HG03469 (cell line): ENCODE results near the gene ZNF90.
A peak's percentile ranks its signal among the peaks of the same experiment; 100 is the strongest.
"Not testable (repeated sequence)": the region's sequence is repeated elsewhere in the genome, so short reads cannot be mapped to it uniquely, and the experiment has no call there.

Source experiments
- ATAC-seq: cut with Tn5 transposase; IDR thresholded peaks from one replicate; pipeline ENCODE4 v1.9.1; 2021; ENCODE audit warnings: mild to moderate bottlenecking, moderate library complexity, moderate number of reproducible peaks; ENCODE audit not compliant: unreplicated experiment

The ZNF90 gene

DNA sequence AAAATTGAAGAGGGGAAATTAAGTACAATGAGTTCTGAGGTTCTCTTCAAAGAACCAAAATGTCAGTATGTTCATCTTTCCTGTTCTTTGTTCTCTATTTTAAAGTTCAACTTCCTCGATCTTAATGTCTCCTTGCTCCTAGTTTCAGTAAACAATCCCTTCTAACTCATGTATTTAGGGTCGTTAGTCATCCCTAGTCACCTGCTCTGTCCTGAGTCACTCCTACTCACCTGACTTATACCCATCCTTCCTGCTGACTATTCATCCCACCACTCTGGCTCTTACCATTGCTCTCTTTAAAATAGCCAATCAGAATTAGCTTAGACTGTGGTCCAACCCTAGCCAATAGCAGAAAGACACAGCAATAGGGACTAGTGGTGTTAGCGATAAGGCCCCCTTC lies 24.3 kb downstream of the ZNF90 start:
- no peak for ATAC-seq

GRCh38 chr19:20103091-20103740 lies 25.4 kb downstream of the ZNF90 start:
- no peak for ATAC-seq

GRCh38 chr19:20107301-20107700 lies 29.5 kb downstream of the ZNF90 start:
- no peak for ATAC-seq

- not testable (repeated sequence) for ATAC-seq
Measured at GRCh38 chr19:20118064-20118839, 40.5 kb downstream of the ZNF90 start.

- ATAC-seq, result no peak
Measured at GRCh38 chr19:20124879-20125278, 47.1 kb downstream of the ZNF90 start.

- ATAC-seq, result not testable (repeated sequence)
Measured at GRCh38 chr19:20132933-20133332, 55.1 kb downstream of the ZNF90 start.

- ATAC-seq, result not testable (repeated sequence)
Measured at GRCh38 chr19:20137714-20138113, 59.9 kb downstream of the ZNF90 start.

DNA sequence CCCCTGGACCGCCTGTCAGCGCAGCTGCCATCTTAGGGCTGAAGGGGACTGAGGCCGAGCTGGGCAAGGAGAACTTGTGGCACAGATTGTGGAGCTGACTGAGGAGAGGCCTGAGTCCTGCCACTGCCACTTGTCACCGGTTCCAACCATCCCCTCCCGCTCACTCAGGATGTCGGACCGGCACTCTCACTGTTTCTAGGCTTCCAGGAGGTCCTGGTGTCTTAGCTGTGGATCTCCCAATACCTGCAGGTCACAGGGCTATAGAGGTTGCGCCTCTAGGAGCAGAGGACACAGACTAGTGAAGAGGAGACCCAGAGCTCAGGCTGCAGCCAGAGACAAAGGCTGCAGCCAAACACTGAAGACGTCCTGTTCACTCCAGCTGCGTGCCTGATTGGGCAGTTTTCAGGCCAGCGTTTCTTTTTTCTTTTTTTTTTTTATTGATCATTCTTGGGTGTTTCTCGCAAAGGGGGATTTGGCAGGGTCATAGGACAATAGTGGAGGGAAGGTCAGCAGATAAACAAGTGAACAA lies 73.9 kb downstream of the ZNF90 start:
- ATAC-seq, result no peak

GRCh38 chr19:20152506-20152905 lies 74.7 kb downstream of the ZNF90 start:
- ATAC-seq, result not testable (repeated sequence)

DNA sequence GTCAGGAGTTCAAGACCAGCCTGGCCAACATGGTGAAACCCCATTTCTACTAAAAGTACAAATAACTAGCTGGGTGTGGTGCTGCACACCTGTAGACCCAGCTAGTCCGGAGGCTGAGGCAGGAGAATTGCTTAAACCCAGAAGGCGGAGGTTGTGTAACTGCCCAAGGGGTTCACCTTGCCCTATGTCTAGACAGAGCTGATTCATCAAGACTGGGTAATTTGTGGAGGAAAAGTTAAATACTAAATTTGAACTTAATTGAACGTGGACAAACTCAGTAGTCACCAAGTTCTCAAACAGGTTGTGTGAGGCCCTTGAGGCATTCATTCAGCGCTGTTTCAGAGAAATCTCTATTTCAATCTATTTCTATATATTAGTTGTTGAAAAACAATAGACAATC lies 75.5 kb downstream of the ZNF90 start:
- no peak for ATAC-seq

DNA sequence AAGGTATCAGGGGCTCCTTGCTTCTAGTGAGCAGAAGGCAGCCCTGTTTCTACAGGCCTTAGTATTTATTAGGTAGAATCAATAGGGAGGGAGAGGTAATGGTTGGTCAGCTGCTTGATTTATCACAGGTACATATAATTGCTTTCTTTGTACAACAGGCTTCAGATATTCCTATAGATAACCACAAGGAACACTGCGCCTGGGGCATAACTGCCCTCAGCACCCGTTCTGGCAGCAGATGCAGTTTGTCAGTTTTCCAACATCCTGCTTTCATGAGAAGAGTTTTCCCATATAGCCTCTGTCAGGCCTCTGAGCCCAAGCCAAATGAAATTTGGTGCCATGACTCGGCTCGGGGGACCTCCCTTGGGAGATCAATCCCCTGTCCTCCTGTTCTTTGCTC lies 76.8 kb downstream of the ZNF90 start:
- ATAC-seq, result no peak

GRCh38 chr19:20162821-20163220 lies 85.0 kb downstream of the ZNF90 start:
- no peak for ATAC-seq

- ATAC-seq, result no peak
Measured at GRCh38 chr19:20164456-20164855, 86.7 kb downstream of the ZNF90 start.

- no peak for ATAC-seq
Measured at GRCh38 chr19:20165971-20166592, 88.3 kb downstream of the ZNF90 start.

GRCh38 chr19:20167020-20167644 lies 89.3 kb downstream of the ZNF90 start, which contains the start of gene ZNF486:
TSS of gene ZNF486 (plus strand) at chr19:20167214. CDS start at chr19:20167331, 117 bp downstream.
- peak; percentile 74 for ATAC-seq

GRCh38 chr19:20167651-20168122 lies 89.9 kb downstream of the ZNF90 start:
- ATAC-seq, result no peak
